ENCODE data around the gene CTH.

DNA sequence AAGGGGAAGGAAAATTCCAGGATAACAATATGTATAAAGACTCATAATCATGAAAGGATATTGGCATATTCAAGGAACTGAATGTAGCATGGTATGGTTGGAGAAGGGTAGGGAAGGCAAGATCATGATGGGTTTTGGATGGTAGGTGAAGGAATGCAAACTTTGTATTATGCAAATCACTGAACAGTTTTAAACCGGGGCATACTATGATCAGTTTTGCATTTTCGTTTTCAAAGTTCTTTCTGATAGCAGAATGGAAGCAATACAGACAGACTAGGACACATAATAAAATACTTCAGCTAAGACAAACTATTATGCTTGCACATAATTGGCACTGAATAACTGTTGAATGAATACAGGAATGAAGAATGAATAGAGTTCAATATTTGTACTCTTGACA lies 14.5 kb upstream of the CTH start:
- no peak for TF ChIP-seq RXRA (IDR thresholded peaks at IDR 0.05)
- TF ChIP-seq, protein P1, sequence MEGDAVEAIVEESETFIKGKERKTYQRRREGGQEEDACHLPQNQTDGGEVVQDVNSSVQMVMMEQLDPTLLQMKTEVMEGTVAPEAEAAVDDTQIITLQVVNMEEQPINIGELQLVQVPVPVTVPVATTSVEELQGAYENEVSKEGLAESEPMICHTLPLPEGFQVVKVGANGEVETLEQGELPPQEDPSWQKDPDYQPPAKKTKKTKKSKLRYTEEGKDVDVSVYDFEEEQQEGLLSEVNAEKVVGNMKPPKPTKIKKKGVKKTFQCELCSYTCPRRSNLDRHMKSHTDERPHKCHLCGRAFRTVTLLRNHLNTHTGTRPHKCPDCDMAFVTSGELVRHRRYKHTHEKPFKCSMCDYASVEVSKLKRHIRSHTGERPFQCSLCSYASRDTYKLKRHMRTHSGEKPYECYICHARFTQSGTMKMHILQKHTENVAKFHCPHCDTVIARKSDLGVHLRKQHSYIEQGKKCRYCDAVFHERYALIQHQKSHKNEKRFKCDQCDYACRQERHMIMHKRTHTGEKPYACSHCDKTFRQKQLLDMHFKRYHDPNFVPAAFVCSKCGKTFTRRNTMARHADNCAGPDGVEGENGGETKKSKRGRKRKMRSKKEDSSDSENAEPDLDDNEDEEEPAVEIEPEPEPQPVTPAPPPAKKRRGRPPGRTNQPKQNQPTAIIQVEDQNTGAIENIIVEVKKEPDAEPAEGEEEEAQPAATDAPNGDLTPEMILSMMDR (IDR thresholded peaks at IDR 0.05; ENCODE audit: low read depth, low read length, missing input control) = no peak
- TF ChIP-seq, protein P2, sequence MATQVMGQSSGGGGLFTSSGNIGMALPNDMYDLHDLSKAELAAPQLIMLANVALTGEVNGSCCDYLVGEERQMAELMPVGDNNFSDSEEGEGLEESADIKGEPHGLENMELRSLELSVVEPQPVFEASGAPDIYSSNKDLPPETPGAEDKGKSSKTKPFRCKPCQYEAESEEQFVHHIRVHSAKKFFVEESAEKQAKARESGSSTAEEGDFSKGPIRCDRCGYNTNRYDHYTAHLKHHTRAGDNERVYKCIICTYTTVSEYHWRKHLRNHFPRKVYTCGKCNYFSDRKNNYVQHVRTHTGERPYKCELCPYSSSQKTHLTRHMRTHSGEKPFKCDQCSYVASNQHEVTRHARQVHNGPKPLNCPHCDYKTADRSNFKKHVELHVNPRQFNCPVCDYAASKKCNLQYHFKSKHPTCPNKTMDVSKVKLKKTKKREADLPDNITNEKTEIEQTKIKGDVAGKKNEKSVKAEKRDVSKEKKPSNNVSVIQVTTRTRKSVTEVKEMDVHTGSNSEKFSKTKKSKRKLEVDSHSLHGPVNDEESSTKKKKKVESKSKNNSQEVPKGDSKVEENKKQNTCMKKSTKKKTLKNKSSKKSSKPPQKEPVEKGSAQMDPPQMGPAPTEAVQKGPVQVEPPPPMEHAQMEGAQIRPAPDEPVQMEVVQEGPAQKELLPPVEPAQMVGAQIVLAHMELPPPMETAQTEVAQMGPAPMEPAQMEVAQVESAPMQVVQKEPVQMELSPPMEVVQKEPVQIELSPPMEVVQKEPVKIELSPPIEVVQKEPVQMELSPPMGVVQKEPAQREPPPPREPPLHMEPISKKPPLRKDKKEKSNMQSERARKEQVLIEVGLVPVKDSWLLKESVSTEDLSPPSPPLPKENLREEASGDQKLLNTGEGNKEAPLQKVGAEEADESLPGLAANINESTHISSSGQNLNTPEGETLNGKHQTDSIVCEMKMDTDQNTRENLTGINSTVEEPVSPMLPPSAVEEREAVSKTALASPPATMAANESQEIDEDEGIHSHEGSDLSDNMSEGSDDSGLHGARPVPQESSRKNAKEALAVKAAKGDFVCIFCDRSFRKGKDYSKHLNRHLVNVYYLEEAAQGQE (IDR thresholded peaks at IDR 0.05) = no peak
- TF ChIP-seq, protein P3, sequence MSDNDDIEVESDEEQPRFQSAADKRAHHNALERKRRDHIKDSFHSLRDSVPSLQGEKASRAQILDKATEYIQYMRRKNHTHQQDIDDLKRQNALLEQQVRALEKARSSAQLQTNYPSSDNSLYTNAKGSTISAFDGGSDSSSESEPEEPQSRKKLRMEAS (IDR thresholded peaks at IDR 0.05) = no peak

All from liver (tissue), 3 donors.